Right kidney (tissue), 9 donors: ENCODE measurements around the gene CDHR1.
"Not testable (repeated sequence)": the region's sequence is repeated elsewhere in the genome, so short reads cannot be mapped to it uniquely, and the experiment has no call there.

Experiments
- DNase-seq: peaks from one replicate; pipeline ENCODE4 v3.0.0-alpha.2; 2016
- long read RNA-seq, 8 donors: transcript quantifications; one replicate each; lab custom pipeline, GENCODE V29; 2026

The CDHR1 gene
- long read RNA-seq, donor 1 = 0 reads
- long read RNA-seq, donor 2 = 0 reads
- long read RNA-seq, donor 3 = 0 reads
- long read RNA-seq, donor 4 = 0 reads
- long read RNA-seq, donor 5 = 0 reads
- long read RNA-seq, donor 6 = 0 reads
- long read RNA-seq, donor 7 = 0 reads
- long read RNA-seq, donor 8 = 0 reads

DNA sequence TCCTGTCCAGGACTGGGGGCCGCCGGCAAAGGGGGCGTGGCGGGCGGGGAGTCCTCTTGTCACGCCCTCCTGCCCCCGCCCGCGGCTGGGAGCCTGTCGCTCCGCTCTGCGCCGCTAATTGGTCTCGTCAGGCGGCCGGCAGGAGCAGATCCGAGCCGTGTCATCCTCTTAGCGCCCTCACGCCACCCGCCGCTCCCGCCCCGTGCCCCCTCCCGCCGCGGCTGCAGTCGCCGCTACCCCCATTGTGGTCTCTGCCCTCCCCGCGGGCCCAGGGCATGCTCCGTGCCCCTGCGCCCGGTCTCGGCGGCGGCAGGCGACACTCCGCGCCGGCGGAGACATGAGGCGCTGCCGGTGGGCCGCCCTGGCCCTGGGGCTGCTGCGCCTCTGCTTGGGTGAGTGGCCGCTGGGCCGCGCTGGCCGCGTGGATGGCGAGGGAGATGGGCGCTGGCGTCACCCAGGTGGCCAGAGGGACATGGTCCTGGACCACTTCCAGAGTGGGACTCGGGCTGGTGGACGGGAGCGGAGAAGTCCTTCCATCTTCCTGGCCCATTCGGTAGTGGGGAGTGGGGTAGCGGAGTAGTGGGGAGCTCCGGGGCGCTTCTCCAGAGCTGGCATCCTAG lies at the start of gene CDHR1:
Gene CDHR1, plus strand, starts transcription at position 114 of the 620 bp plus-strand sequence. Its CDS starts 224 bp downstream, at position 338.
- DNase-seq = peak; percentile 34

DNA sequence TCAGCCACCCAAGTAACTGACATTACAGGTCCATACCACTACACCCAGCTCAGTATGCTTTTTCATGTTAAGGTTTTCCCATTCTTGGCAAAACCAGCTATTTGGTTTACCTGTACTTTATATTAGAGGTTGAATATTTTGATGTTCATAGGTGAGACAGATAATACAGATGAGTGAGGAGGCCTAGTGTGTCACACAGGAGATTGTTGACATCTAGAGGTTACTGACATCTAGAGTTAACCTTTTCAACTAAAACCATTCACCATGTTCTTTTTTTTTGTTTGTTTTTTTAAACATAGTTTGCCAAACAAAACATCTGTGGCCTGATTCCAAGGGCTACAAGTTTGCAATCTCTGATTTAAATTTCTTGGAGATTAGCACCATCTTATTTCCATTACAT lies 47.0 kb upstream of the CDHR1 start:
- DNase-seq = no peak

GRCh38 chr10:84148006-84148597 lies 46.2 kb upstream of the CDHR1 start:
- not testable (repeated sequence) for DNase-seq

DNA sequence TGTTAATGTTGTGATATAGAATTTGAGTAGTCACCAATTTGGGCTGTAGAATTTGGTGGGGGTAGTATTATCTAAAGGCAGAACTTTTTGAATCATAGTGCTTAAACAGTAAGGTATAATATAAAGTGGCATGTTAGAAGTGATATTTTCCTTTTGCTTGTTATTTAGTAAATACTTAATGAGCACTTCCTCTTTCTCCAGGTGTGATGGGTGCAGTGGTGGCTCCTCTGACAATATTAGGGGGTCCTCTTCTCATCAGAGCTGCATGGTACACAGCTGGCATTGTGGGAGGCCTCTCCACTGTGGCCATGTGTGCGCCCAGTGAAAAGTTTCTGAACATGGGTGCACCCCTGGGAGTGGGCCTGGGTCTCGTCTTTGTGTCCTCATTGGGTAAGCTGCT lies 44.5 kb upstream of the CDHR1 start:
- no peak for DNase-seq

DNA sequence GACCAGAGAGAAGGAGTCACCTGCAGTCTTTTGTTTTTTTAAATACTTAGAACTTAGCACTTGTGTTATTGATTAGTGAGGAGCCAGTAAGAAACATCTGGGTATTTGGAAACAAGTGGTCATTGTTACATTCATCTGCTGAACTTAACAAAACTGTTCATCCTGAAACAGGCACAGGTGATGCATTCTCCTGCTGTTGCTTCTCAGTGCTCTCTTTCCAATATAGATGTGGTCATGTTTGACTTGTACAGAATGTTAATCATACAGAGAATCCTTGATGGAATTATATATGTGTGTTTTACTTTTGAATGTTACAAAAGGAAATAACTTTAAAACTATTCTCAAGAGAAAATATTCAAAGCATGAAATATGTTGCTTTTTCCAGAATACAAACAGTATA lies 41.6 kb upstream of the CDHR1 start:
- no peak for DNase-seq

GRCh38 chr10:84155521-84155920 lies 38.8 kb upstream of the CDHR1 start:
- no peak for DNase-seq

GRCh38 chr10:84156009-84156408 lies 38.3 kb upstream of the CDHR1 start:
- no peak for DNase-seq

- DNase-seq = no peak
Observed at GRCh38 chr10:84156768-84157167, 37.6 kb upstream of the CDHR1 start.

GRCh38 chr10:84158061-84158460 lies 36.3 kb upstream of the CDHR1 start:
- no peak for DNase-seq

GRCh38 chr10:84158550-84158949 lies 35.8 kb upstream of the CDHR1 start:
- DNase-seq = no peak

GRCh38 chr10:84159076-84159685 lies 35.2 kb upstream of the CDHR1 start:
- DNase-seq = no peak

GRCh38 chr10:84160663-84161362 lies 33.5 kb upstream of the CDHR1 start:
- DNase-seq = no peak

GRCh38 chr10:84163996-84164395 lies 30.3 kb upstream of the CDHR1 start:
- no peak for DNase-seq

- no peak for DNase-seq
Observed at GRCh38 chr10:84164442-84164841, 29.9 kb upstream of the CDHR1 start.

- DNase-seq = no peak
Observed at GRCh38 chr10:84166620-84167288, 27.6 kb upstream of the CDHR1 start.

- DNase-seq = not testable (repeated sequence)
Observed at GRCh38 chr10:84167289-84167653, 27.1 kb upstream of the CDHR1 start.

- DNase-seq = not testable (repeated sequence)
Observed at GRCh38 chr10:84168382-84168781, 26.0 kb upstream of the CDHR1 start.

DNA sequence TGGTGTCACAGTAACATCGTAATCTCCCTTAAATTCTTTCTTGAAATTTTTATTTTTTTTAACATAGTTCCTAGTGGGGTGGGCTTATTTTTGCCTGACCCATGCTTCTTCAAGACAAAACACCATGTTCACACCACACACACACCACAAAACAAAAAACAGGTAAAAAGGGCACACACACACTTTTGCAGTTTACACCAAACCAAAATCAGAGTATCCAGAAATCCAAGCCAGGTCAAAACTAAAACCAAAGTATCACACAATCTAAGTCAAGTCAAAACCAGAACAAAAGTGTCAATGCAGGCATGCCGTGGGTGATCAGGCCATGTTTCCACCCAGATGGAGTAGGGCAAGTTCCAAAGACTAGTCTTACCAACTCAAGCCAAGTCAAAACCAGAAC lies 23.1 kb upstream of the CDHR1 start:
- not testable (repeated sequence) for DNase-seq

- peak; percentile 34 for DNase-seq
Observed at GRCh38 chr10:84171700-84172466, 22.5 kb upstream of the CDHR1 start.

DNA sequence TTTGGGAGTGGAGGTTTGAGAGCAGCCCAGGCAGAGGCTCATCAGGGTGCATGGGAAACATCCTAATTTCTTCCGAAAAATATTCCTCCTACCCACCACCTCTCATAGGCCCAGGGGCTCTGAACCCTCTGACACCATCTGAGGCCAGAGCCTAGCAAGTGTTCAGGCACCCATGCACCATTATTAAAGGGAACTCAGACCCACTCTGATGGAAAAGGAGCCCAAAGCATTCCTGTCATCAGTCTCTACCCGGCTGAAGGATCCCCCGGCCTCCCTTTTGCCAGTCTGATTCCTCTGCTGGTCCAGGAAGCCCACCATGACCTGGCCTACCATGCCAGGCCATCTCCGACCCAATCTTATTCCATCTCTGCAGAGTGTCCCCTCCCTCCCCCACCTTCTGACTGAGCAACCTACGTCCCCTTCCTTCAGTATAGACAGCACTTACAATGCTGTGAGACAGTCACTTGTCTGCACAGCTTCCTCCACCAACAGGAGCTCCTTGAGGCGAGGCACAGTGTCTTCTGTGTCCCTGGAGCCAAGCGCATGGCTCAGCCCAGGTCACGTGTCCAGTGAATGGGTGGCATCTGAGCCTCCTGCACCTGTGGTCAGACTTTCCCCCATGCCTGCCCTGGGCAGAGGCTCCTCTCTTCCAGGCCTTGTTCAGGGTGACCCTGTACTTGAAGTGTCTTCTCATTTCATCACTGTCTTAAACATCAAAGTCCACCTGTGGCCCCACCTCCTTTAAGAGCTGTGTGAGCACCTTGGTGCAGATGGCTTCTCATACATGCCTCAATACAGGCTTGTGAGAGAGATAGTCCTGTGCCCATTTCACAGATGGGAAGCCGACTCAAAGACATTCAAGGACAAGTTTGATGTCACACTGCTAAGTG lies 21.6 kb upstream of the CDHR1 start:
- no peak for DNase-seq

DNA sequence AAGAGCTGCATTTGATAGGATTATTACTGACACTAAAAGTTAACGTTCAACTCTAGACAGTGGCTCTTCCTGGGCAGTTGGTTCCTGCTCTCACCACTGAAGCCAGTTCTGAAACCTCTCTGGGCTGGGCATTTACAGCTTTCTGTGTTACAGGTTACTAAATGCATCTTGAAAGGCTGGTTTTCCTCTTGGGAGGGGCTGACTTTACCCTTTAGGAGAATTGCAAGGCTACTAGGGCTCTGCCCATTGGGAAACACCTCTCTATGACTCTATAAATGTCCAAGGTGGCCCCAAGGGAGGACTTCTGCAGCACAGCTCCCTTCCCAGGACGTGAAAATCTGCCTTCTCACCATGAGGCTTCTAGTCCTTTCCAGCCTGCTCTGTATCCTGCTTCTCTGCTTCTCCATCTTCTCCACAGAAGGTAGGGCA lies 20.8 kb upstream of the CDHR1 start, which contains the start of gene GPR15LG:
Gene GPR15LG, plus strand, starts transcription at position 301 of the 429 bp plus-strand sequence. Its CDS starts 51 bp downstream, at position 352.
- no peak for DNase-seq
